K562 (cell line): ENCODE results near the gene ZFP2. TPM values are rescaled to one million over a fixed set of nuclear protein-coding genes. Genes with fewer than 3 reads are reported as not detected.
A peak's percentile ranks its signal among the peaks of the same experiment; 100 is the strongest.

ENCODE experiments used
- BRD9 ChIP-seq: fragments of 450-650 bp; IDR thresholded peaks from 2 replicates; pipeline ENCODE4 v1.6.1; 2018; ENCODE audit warnings: low read depth; ENCODE audit not compliant: partially characterized antibody
- CUX1 ChIP-seq: fragments of 200-800 bp; sonication (Bioruptor generic); IDR thresholded peaks from 2 replicates; pipeline ENCODE4 v1.6.1; 2016; ENCODE audit warnings: missing genetic modification characterization, missing compliant biosample characterization
- ELF4 ChIP-seq: fragments of 450-650 bp; formaldehyde crosslinking; IDR thresholded peaks from 2 replicates; pipeline ENCODE4 v1.4.0; 2022; ENCODE audit warnings: missing genetic modification characterization
- HCFC1 ChIP-seq: IDR thresholded peaks from 2 replicates; pipeline ENCODE4 v1.6.1; 2012; ENCODE audit warnings: low read depth, low read length, improper control_type of control experiment
- HDAC1 ChIP-seq, 2 experiments: fragments of 450-650 bp; IDR thresholded peaks; 2 replicates each; pipeline ENCODE4 v1.6.1; 2016 to 2017; ENCODE audit warnings: inconsistent platforms in 1 of 2, mild to moderate bottlenecking in 1 of 2, moderate library complexity in 1 of 2
- HMGN3 ChIP-seq: IDR thresholded peaks from 2 replicates; pipeline ENCODE4 v1.6.1; 2011; ENCODE audit warnings: borderline replicate concordance, low read depth, mild to moderate bottlenecking, mixed read lengths, low read length; ENCODE audit not compliant: insufficient read length; ENCODE audit errors: extremely low read depth
- SIRT6 ChIP-seq: IDR thresholded peaks from one replicate; pipeline ENCODE4 v1.6.1; 2012; ENCODE audit warnings: low read depth, mild to moderate bottlenecking, control low read depth, inconsistent platforms, low read length, moderate library complexity
- SNIP1 ChIP-seq: fragments of 450-650 bp; IDR thresholded peaks from 2 replicates; pipeline ENCODE4 v1.7.1; 2017; ENCODE audit warnings: low read depth, mild to moderate bottlenecking
- TOE1 ChIP-seq, 2 experiments: fragments of 450-650 bp in 1 of 2; sonication (generic) in 1 of 2; formaldehyde crosslinking in 1 of 2; IDR thresholded peaks; 2 replicates each; pipeline versions ENCODE4 v1.7.1 to v1.8.0; 2016 to 2022; ENCODE audit warnings: borderline replicate concordance in 2 of 2, mild to moderate bottlenecking in 2 of 2, antibody characterized with exemption in 1 of 2, inconsistent platforms in 1 of 2, low read depth in 1 of 2, missing genetic modification reagents in 1 of 2, moderate library complexity in 1 of 2
- ZBTB33 ChIP-seq: sonication (generic); formaldehyde crosslinking; IDR thresholded peaks from 2 replicates; pipeline ENCODE4 v1.8.1; 2023; ENCODE audit warnings: mild to moderate bottlenecking, missing genetic modification reagents
- ZBTB7A ChIP-seq: IDR thresholded peaks from 2 replicates; pipeline ENCODE4 v1.6.1; 2011; ENCODE audit warnings: low read depth, mild to moderate bottlenecking, low read length, moderate library complexity, borderline replicate concordance; ENCODE audit not compliant: control insufficient read depth
- ZNF143 ChIP-seq: sonication (generic); formaldehyde crosslinking; IDR thresholded peaks from 2 replicates; pipeline ENCODE4 v1.9.0; 2022; ENCODE audit warnings: mild to moderate bottlenecking, missing genetic modification reagents
- ZSCAN29 ChIP-seq: fragments of 450-650 bp; IDR thresholded peaks from 2 replicates; pipeline ENCODE4 v1.6.1; 2017
- polyA plus RNA-seq, 8 experiments: library from polyadenylated mRNA; depleted of rRNA in 4 of 8; stranded (reverse) in 5 of 8; unstranded in 3 of 8; fragments of >200 nt; fragmentation: Nextera tagmentation in 2 of 8; fragmentation: Illumina TruSeq in 1 of 8; extraction: Ambion mirVana in 2 of 8; extraction: Trizol in 1 of 8; gene quantifications; 2 replicates each; pipeline versions ENCODE4 v1.2.1 to v1.2.3, GENCODE V29; 2011 to 2014; ENCODE audit warnings: inconsistent platforms in 1 of 8, missing spikeins in 1 of 8
- total RNA-seq, 7 experiments: library from RNA; depleted of rRNA in 6 of 7; stranded (reverse); fragments of >200 nt in 6 of 7; fragmentation: Illumina TruSeq in 2 of 7; extraction: Trizol in 2 of 7; gene quantifications; 2 replicates each; pipeline versions ENCODE4 v1.2.1 to v1.2.3, GENCODE V29; 2011 to 2021; ENCODE audit warnings: low replicate concordance in 1 of 7
- TF ChIP-seq, protein P1 (sequence below): sonication (generic); formaldehyde crosslinking; IDR thresholded peaks from 2 replicates; pipeline ENCODE4 v1.8.0; 2022; ENCODE audit warnings: mild to moderate bottlenecking, missing genetic modification reagents

The ZFP2 gene
- total and polyA plus RNA-seq, 9 of the 15 experiments (the other 6 are each of a cell fraction or from before 2014, with no cell fraction given) = 0.07 to 0.13 TPM; not detected in 7

GRCh38 chr5:178859625-178860521, 35.8 kb upstream of the ZFP2 start, which contains the start of gene ZNF354B (continued):
- TF ChIP-seq CUX1 (CRISPR knock-in tag) (no peak), BRD9 (no peak), SIRT6 (no peak), ZNF143 (peak; percentile 94), HDAC1 (IDR thresholded peaks at IDR 0.05) (peak in 1 of 2 experiments; percentile 57; a peak in 1 of 4 replicates), TOE1 (IDR thresholded peaks at IDR 0.05; ENCODE audit: borderline replicate concordance) (peak; percentile 47; the same call in 1 of the 2 replicates), TOE1 (CRISPR knock-in tag; IDR thresholded peaks at IDR 0.05; ENCODE audit: borderline replicate concordance, low read depth) (no peak), HCFC1 (peak; percentile 96), ZBTB33 (CRISPR knock-in tag) (no peak), ELF4 (peak; percentile 79), SNIP1 (no peak), HMGN3 (peak; percentile 77), ZSCAN29 (no peak), ZBTB7A (peak; percentile 8; the same call in 1 of the 2 replicates)
- TF ChIP-seq, protein P1, sequence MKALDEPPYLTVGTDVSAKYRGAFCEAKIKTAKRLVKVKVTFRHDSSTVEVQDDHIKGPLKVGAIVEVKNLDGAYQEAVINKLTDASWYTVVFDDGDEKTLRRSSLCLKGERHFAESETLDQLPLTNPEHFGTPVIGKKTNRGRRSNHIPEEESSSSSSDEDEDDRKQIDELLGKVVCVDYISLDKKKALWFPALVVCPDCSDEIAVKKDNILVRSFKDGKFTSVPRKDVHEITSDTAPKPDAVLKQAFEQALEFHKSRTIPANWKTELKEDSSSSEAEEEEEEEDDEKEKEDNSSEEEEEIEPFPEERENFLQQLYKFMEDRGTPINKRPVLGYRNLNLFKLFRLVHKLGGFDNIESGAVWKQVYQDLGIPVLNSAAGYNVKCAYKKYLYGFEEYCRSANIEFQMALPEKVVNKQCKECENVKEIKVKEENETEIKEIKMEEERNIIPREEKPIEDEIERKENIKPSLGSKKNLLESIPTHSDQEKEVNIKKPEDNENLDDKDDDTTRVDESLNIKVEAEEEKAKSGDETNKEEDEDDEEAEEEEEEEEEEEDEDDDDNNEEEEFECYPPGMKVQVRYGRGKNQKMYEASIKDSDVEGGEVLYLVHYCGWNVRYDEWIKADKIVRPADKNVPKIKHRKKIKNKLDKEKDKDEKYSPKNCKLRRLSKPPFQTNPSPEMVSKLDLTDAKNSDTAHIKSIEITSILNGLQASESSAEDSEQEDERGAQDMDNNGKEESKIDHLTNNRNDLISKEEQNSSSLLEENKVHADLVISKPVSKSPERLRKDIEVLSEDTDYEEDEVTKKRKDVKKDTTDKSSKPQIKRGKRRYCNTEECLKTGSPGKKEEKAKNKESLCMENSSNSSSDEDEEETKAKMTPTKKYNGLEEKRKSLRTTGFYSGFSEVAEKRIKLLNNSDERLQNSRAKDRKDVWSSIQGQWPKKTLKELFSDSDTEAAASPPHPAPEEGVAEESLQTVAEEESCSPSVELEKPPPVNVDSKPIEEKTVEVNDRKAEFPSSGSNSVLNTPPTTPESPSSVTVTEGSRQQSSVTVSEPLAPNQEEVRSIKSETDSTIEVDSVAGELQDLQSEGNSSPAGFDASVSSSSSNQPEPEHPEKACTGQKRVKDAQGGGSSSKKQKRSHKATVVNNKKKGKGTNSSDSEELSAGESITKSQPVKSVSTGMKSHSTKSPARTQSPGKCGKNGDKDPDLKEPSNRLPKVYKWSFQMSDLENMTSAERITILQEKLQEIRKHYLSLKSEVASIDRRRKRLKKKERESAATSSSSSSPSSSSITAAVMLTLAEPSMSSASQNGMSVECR (CRISPR knock-in tag) = peak; percentile 69; the same call in 1 of the 2 replicates
